Anterior cingulate cortex (tissue), 58 donors: ENCODE measurements around the gene CAV1.

ENCODE experiments used
- DNase-seq, 58 donors: peaks; one replicate each; lab custom pipeline; 2025; lab: John Stamatoyannopoulos, UW

CAV1 gene

GRCh38 chr7:116502201-116503096, 22.4 kb upstream of the CAV1 start:
- no peak for DNase-seq

GRCh38 chr7:116503835-116504234, 21.0 kb upstream of the CAV1 start:
- no peak for DNase-seq

- no peak for DNase-seq
Observed at GRCh38 chr7:116505278-116505677, 19.6 kb upstream of the CAV1 start.

- no peak for DNase-seq
Observed at GRCh38 chr7:116505823-116506222, 19.0 kb upstream of the CAV1 start.

- DNase-seq, result no peak
Observed at GRCh38 chr7:116509982-116510579, 14.8 kb upstream of the CAV1 start.

- DNase-seq, result no peak
Observed at GRCh38 chr7:116510795-116511194, 14.0 kb upstream of the CAV1 start.

- DNase-seq, result peak in 2 of 58 donors; percentile 9 to 29
Observed at GRCh38 chr7:116511552-116512519, 13.0 kb upstream of the CAV1 start.

GRCh38 chr7:116512520-116513188, 12.2 kb upstream of the CAV1 start:
- DNase-seq, result no peak

GRCh38 chr7:116515584-116515983, 9.3 kb upstream of the CAV1 start:
- no peak for DNase-seq

GRCh38 chr7:116516324-116516723, 8.5 kb upstream of the CAV1 start:
- no peak for DNase-seq

- no peak for DNase-seq
Observed at GRCh38 chr7:116517626-116518025, 7.2 kb upstream of the CAV1 start.

GRCh38 chr7:116518961-116519360, 5.9 kb upstream of the CAV1 start:
- no peak for DNase-seq

- no peak for DNase-seq
Observed at GRCh38 chr7:116521046-116521664, 3.7 kb upstream of the CAV1 start.

GRCh38 chr7:116522247-116522646, 2.6 kb upstream of the CAV1 start:
- no peak for DNase-seq

GRCh38 chr7:116524221-116524608, 621 bp upstream of the CAV1 start:
- no peak for DNase-seq

GRCh38 chr7:116525298-116525912, 569 bp downstream of the CAV1 start:
- peak in 3 of 58 donors; percentile 1 to 31 (median 20) for DNase-seq

- DNase-seq, result peak in 24 of 58 donors; percentile 6 to 61 (median 20)
Observed at GRCh38 chr7:116525913-116526861, 1.4 kb downstream of the CAV1 start.

- no peak for DNase-seq
Observed at GRCh38 chr7:116526897-116527296, 2.1 kb downstream of the CAV1 start.
